Lung (tissue), 12 donors: ENCODE measurements around the gene TMEM222. TPM values are rescaled to one million over a fixed set of nuclear protein-coding genes. Genes with fewer than 3 reads are reported as not detected.

Experiments
- ATAC-seq: fragments of 200-7000 bp; cut with Tn5 transposase; one replicate; pipeline ENCODE4 v1.9.1; 2020; ENCODE audit warnings: moderate number of reproducible peaks; ENCODE audit not compliant: insufficient read depth, low FRiP score
- DNase-seq, 3 donors: peaks; one replicate each; pipeline ENCODE4 v3.0.0-alpha.2; 2013 to 2017
- H3K27ac ChIP-seq, 2 donors: one replicate each; pipeline ENCODE4 v1.5.1; 2013; ENCODE audit warnings: mild to moderate bottlenecking in 2 of 2, moderate library complexity in 2 of 2, control low read depth in 1 of 2, inconsistent platforms in 1 of 2, low read depth in 1 of 2, low read length in 1 of 2
- H3K27me3 ChIP-seq, 3 donors: one replicate each; pipeline ENCODE4 v1.5.1; 2013; ENCODE audit warnings: low read length in 2 of 3; ENCODE audit not compliant: control insufficient read depth in 3 of 3, insufficient read depth in 3 of 3
- H3K36me3 ChIP-seq, 4 donors: one replicate each; pipeline ENCODE4 v1.5.1; 2013; ENCODE audit warnings: low read length in 4 of 4, mild to moderate bottlenecking in 1 of 4, moderate library complexity in 1 of 4; ENCODE audit not compliant: control insufficient read depth in 4 of 4, insufficient read depth in 4 of 4
- H3K4me1 ChIP-seq, 5 donors: one replicate each; pipeline ENCODE4 v1.5.1; 2013; ENCODE audit warnings: low read length in 5 of 5, mild to moderate bottlenecking in 2 of 5, moderate library complexity in 1 of 5; ENCODE audit not compliant: control insufficient read depth in 5 of 5, insufficient read depth in 5 of 5
- H3K4me3 ChIP-seq: one replicate; pipeline ENCODE4 v1.5.1; 2013; ENCODE audit warnings: mild to moderate bottlenecking, control low read depth, moderate library complexity
- H3K9ac ChIP-seq, 2 donors: one replicate each; pipeline ENCODE4 v1.5.1; 2013; ENCODE audit warnings: low read length in 2 of 2, control low read depth in 1 of 2; ENCODE audit not compliant: insufficient read depth in 1 of 2
- H3K9me3 ChIP-seq, 4 donors: one replicate each; pipeline ENCODE4 v1.5.1; 2013; ENCODE audit warnings: low read length in 3 of 4, mild to moderate bottlenecking in 1 of 4, moderate library complexity in 1 of 4; ENCODE audit not compliant: control insufficient read depth in 4 of 4, insufficient read depth in 3 of 4
- CTCF ChIP-seq: IDR thresholded peaks from 2 replicates; pipeline ENCODE4 v1.5.1; 2012; ENCODE audit warnings: mild to moderate bottlenecking; ENCODE audit errors: control extremely low read depth, extremely low read depth
- WGBS, 2 donors: extraction: QIAGEN DNeasy Blood & Tissue Kit; methylation state at CpG; one replicate each; pipeline ENCODE4 v1.1.7; 2013; 5-methylcytosine and 5-hydroxymethylcytosine counted together
- polyA plus RNA-seq, 2 donors: library from polyadenylated mRNA; stranded (reverse); fragments of 200-250 nt; gene quantifications; one replicate each; pipeline ENCODE4 v1.2.1, GENCODE V29; 2013
- total RNA-seq, 2 donors: library from RNA; depleted of rRNA in 1 of 2; stranded (reverse); fragments of >200 nt in 1 of 2; gene quantifications; one replicate each; pipeline ENCODE4 v1.2.1, GENCODE V29; 2014 to 2021
- donor health status: control.
- donor health status: control.
- donor health status: Bipolar disorder and iron deficiency.
- donor health status: healthy.
- donor health status: DM: yes; HTN: yes; CAD: no.

TMEM222 gene
- total and polyA plus RNA-seq, 4 donors = 25.2 to 51.5 (median 48.4) TPM

- no peak for DNase-seq
- WGBS, 2 donors = 37 to 54% methylated on average over 5 of the region's 5 CpGs
- H3K27ac ChIP-seq = peak overlapping the region in 1 of 2 donors; percentile 87
- no peak overlapping the region for H3K9ac ChIP-seq
- ATAC-seq = no peak
- H3K4me3 ChIP-seq = no peak overlapping the region
- H3K4me1 ChIP-seq = peaks cover 0 to 9% (median 4%) of the 10 kb centered on the region in 5 donors
- peaks cover 0 to 2% (median 0%) of the 10 kb centered on the region in 4 donors for H3K36me3 ChIP-seq
- TF ChIP-seq CTCF = no peak
- H3K9me3 ChIP-seq = no peaks in the 10 kb centered on the region
- peaks cover 0 to 1% (median 0%) of the 10 kb centered on the region in 3 donors for H3K27me3 ChIP-seq
Observed at GRCh38 chr1:27343639-27344025, 21.7 kb downstream of the TMEM222 start.

GRCh38 chr1:27345272-27345671, 23.3 kb downstream of the TMEM222 start:
- TF ChIP-seq CTCF = no peak
- no peaks in the 10 kb centered on the region for H3K9me3 ChIP-seq
- DNase-seq (no peak), ATAC-seq (no peak)
- no peaks in the 10 kb centered on the region for H3K36me3 ChIP-seq
- no peak overlapping the region for H3K9ac ChIP-seq
- 92 to 93% methylated on average over 12 of the region's 12 CpGs for WGBS, 2 donors
- no peak overlapping the region for H3K4me3 ChIP-seq
- peaks cover 0 to 16% (median 7%) of the 10 kb centered on the region in 5 donors for H3K4me1 ChIP-seq
- H3K27ac ChIP-seq = no peak overlapping the region
- peaks cover 0 to 8% (median 0%) of the 10 kb centered on the region in 3 donors for H3K27me3 ChIP-seq

GRCh38 chr1:27346357-27346756, 24.4 kb downstream of the TMEM222 start:
- Histone ChIP-seq H3K4me3 (no peak overlapping the region), H3K27ac (no peak overlapping the region), H3K4me1 (peaks cover 0 to 27% (median 9%) of the 10 kb centered on the region in 5 donors), H3K9ac (no peak overlapping the region), H3K9me3 (no peaks in the 10 kb centered on the region), H3K27me3 (peaks cover 0 to 15% (median 0%) of the 10 kb centered on the region in 3 donors), H3K36me3 (peaks cover 0 to 2% (median 0%) of the 10 kb centered on the region in 4 donors)
- no peak for ATAC-seq
- 89 to 95% methylated on average over 8 of the region's 8 CpGs for WGBS, 2 donors
- TF ChIP-seq CTCF = no peak
- DNase-seq = no peak
